ENCODE results near the gene NAP1L4.

Gene NAP1L4

GRCh38 chr11:2926611-2927051 is 65.5 kb downstream of the NAP1L4 start:
- Histone ChIP-seq H3K9me2 (ENCODE audit: low read depth, low read length) (no peaks in the 10 kb centered on the region), H3K27me3 (ENCODE audit: insufficient read depth, low read length) (peaks cover 4% of the 10 kb centered on the region; the same call in 1 of the 2 replicates), H3K4me2 (ENCODE audit: low read length) (no peak overlapping the region), H3F3A (ENCODE audit: insufficient read depth, low read length) (no peaks in the 10 kb centered on the region), H3K4me1 (ENCODE audit: insufficient read depth, low read length, severe bottlenecking) (no peaks in the 10 kb centered on the region), H2AFZ (ENCODE audit: low read length) (no peak overlapping the region), H3K27ac (ENCODE audit: low read depth, low read length, poor library complexity, severe bottlenecking) (no peak overlapping the region), H3K4me3 (ENCODE audit: low read depth, low read length, poor library complexity, severe bottlenecking) (no peak overlapping the region), H3K79me2 (ENCODE audit: insufficient read depth, low read length) (no peaks in the 10 kb centered on the region), H3K9ac (ENCODE audit: low read length) (no peak overlapping the region), H3K36me3 (ENCODE audit: insufficient read depth, low read length) (no peaks in the 10 kb centered on the region), H3K9me3 (ENCODE audit: low read length) (no peaks in the 10 kb centered on the region), H4K20me1 (ENCODE audit: insufficient read depth, low read length) (no peaks in the 10 kb centered on the region)
- TF ChIP-seq CTCF (IDR thresholded peaks at IDR 0.05; ENCODE audit: low read length) = no peak
- no peak for TF ChIP-seq EZH2 (IDR thresholded peaks at IDR 0.05; ENCODE audit: borderline replicate concordance, low read length)

GRCh38 chr11:2924821-2925675 is 67.1 kb downstream of the NAP1L4 start:
- Histone ChIP-seq H3F3A (ENCODE audit: insufficient read depth, low read length) (no peaks in the 10 kb centered on the region), H3K4me3 (ENCODE audit: low read depth, low read length, poor library complexity, severe bottlenecking) (no peak overlapping the region), H3K27me3 (ENCODE audit: insufficient read depth, low read length) (peaks cover 4% of the 10 kb centered on the region; the same call in 1 of the 2 replicates), H3K9me2 (ENCODE audit: low read depth, low read length) (no peaks in the 10 kb centered on the region), H3K36me3 (ENCODE audit: insufficient read depth, low read length) (no peaks in the 10 kb centered on the region), H3K79me2 (ENCODE audit: insufficient read depth, low read length) (no peaks in the 10 kb centered on the region), H3K9ac (ENCODE audit: low read length) (no peak overlapping the region), H3K4me2 (ENCODE audit: low read length) (no peak overlapping the region), H3K27ac (ENCODE audit: low read depth, low read length, poor library complexity, severe bottlenecking) (no peak overlapping the region), H4K20me1 (ENCODE audit: insufficient read depth, low read length) (no peaks in the 10 kb centered on the region), H2AFZ (ENCODE audit: low read length) (no peak overlapping the region), H3K4me1 (ENCODE audit: insufficient read depth, low read length, severe bottlenecking) (no peaks in the 10 kb centered on the region), H3K9me3 (ENCODE audit: low read length) (no peaks in the 10 kb centered on the region)
- TF ChIP-seq EZH2 (IDR thresholded peaks at IDR 0.05; ENCODE audit: borderline replicate concordance, low read length) (no peak), CTCF (IDR thresholded peaks at IDR 0.05; ENCODE audit: low read length) (no peak)

GRCh38 chr11:2924381-2924780 is 67.7 kb downstream of the NAP1L4 start:
- Histone ChIP-seq H3F3A (ENCODE audit: insufficient read depth, low read length) (no peaks in the 10 kb centered on the region), H3K9me3 (ENCODE audit: low read length) (no peaks in the 10 kb centered on the region), H3K27ac (ENCODE audit: low read depth, low read length, poor library complexity, severe bottlenecking) (no peak overlapping the region), H3K79me2 (ENCODE audit: insufficient read depth, low read length) (no peaks in the 10 kb centered on the region), H3K27me3 (ENCODE audit: insufficient read depth, low read length) (peaks cover 4% of the 10 kb centered on the region; the same call in 1 of the 2 replicates), H2AFZ (ENCODE audit: low read length) (no peak overlapping the region), H3K4me3 (ENCODE audit: low read depth, low read length, poor library complexity, severe bottlenecking) (no peak overlapping the region), H3K9me2 (ENCODE audit: low read depth, low read length) (no peaks in the 10 kb centered on the region), H3K36me3 (ENCODE audit: insufficient read depth, low read length) (no peaks in the 10 kb centered on the region), H3K9ac (ENCODE audit: low read length) (no peak overlapping the region), H3K4me2 (ENCODE audit: low read length) (no peak overlapping the region), H4K20me1 (ENCODE audit: insufficient read depth, low read length) (no peaks in the 10 kb centered on the region), H3K4me1 (ENCODE audit: insufficient read depth, low read length, severe bottlenecking) (no peaks in the 10 kb centered on the region)
- TF ChIP-seq EZH2 (IDR thresholded peaks at IDR 0.05; ENCODE audit: borderline replicate concordance, low read length) (no peak), CTCF (IDR thresholded peaks at IDR 0.05; ENCODE audit: low read length) (no peak)

All from OCI-LY1 (cell line).